ENCODE measurements around the gene CCL17. TPM values are rescaled to one million over a fixed set of nuclear protein-coding genes. Genes with fewer than 3 reads are reported as not detected.

The CCL17 gene
- total and polyA plus RNA-seq, 2 of the 4 experiments (the other 2 are of a cell fraction), result not detected

- no peak overlapping the region for H4K8ac ChIP-seq (ENCODE audit: low read depth in 2 of 2, low read length in 2 of 2)
- ChIA-PET CTCF (interaction anchor here (0.5 kb wide), 1 partner anchor 16 kb away, joined by 5 read pairs; no protein-coding TSS in a partner anchor), POLR2A (ENCODE audit: unreplicated experiment) (no interaction called here)
- no peak overlapping the region for H4K5ac ChIP-seq (ENCODE audit: low read depth, low read length)
- in situ Hi-C loops (cut with MboI; ENCODE audit: low sequenced_read_pairs), result no loop called here
- H4K20me1 ChIP-seq (ENCODE audit: insufficient read depth, low read length), result no peaks in the 10 kb centered on the region
- no peaks in the 10 kb centered on the region for H3K9me1 ChIP-seq (ENCODE audit: insufficient read depth, low read length)
- H2AK9ac ChIP-seq (replicated peaks; ENCODE audit: low read depth, low read length, poor library complexity), result no peak overlapping the region
- H3K4me1 ChIP-seq (ENCODE audit: control insufficient read depth, insufficient read depth, low read length), result no peaks in the 10 kb centered on the region
- no peak overlapping the region for H3K56ac ChIP-seq (ENCODE audit: extremely low read depth, insufficient read depth, low read length)
- H3K14ac ChIP-seq (replicated peaks; ENCODE audit: low read depth, low read length), result no peak overlapping the region
- no peaks in the 10 kb centered on the region for H3K79me1 ChIP-seq (ENCODE audit: low read depth in 1 of 2, low read length in 2 of 2)
- TF ChIP-seq RAD21 (IDR thresholded peaks at IDR 0.05; ENCODE audit: low read length), result no peak
- no peak for TF ChIP-seq CEBPB (IDR thresholded peaks at IDR 0.05; ENCODE audit: low read depth, low read length)
- no peak for TF ChIP-seq NFE2L2 (IDR thresholded peaks at IDR 0.05; ENCODE audit: low read depth, low read length)
- no peak for TF ChIP-seq ELK1 (IDR thresholded peaks at IDR 0.05; ENCODE audit: borderline replicate concordance, low read depth, low read length)
- no peak for TF ChIP-seq MAFK (IDR thresholded peaks at IDR 0.05; ENCODE audit: low read depth, low read length)
- intact Hi-C loops (cut with micrococcal nuclease), result no loop called here
- no peaks in the 10 kb centered on the region for H3K9me3 ChIP-seq (ENCODE audit: control insufficient read depth, insufficient read depth, low read length)
- no peak overlapping the region for H3K9ac ChIP-seq (ENCODE audit: low read depth, low read length)
- no peak overlapping the region for H3K27ac ChIP-seq (ENCODE audit: insufficient read depth, low read length)
- no peak overlapping the region for H3K4me3 ChIP-seq (ENCODE audit: insufficient read depth, low read depth, low read length)
- no peak overlapping the region for H2BK5ac ChIP-seq (ENCODE audit: low read depth, low read length, poor library complexity, severe bottlenecking)
- H3K36me3 ChIP-seq (ENCODE audit: control insufficient read depth, insufficient read depth, low read length), result no peaks in the 10 kb centered on the region
- H2BK20ac ChIP-seq (ENCODE audit: low read depth, low read length), result no peak overlapping the region
- BruUV-seq (replicated peaks), result no TSS peak
- no peak overlapping the region for H2AK5ac ChIP-seq (ENCODE audit: low read depth, low read length)
- no peak for ATAC-seq (ENCODE audit: low read depth)
- H3K18ac ChIP-seq (ENCODE audit: low read depth, low read length), result no peak overlapping the region
- dilution Hi-C loops (cut with HindIII; ENCODE audit: low sequenced_read_pairs, unreplicated experiment), result no loop called here
- H2BK120ac ChIP-seq (ENCODE audit: low read depth, low read length), result no peak overlapping the region
- no peak overlapping the region for H3K4me2 ChIP-seq (ENCODE audit: low read depth, low read length)
- H3K4ac ChIP-seq (ENCODE audit: low read depth, low read length), result no peak overlapping the region
- H2AFZ ChIP-seq (replicated peaks; ENCODE audit: low read length, poor library complexity), result no peak overlapping the region
- H4K91ac ChIP-seq (ENCODE audit: insufficient read depth, low read depth, low read length), result no peak overlapping the region
- DNase-seq, result no peak
- no CpG with 5 or more reads among the region's 3 CpGs for WGBS, 2 experiments (ENCODE audit: extremely low coverage in 2 of 2, insufficient read length in 1 of 2)
- no peak overlapping the region for H3K23ac ChIP-seq (ENCODE audit: low read depth, low read length)
- peaks cover 62% of the 10 kb centered on the region for H3K27me3 ChIP-seq (ENCODE audit: control insufficient read depth, insufficient read depth, low read length)
- H2BK15ac ChIP-seq (ENCODE audit: low read depth, low read length), result no peak overlapping the region
Measured at GRCh38 chr16:57364143-57364542, 40.4 kb upstream of the CCL17 start.

Measured in IMR-90 (cell line).